Lung microvascular endothelial cell (primary cell): Measurements from ENCODE around the gene SYNDIG1. TPM values are rescaled to one million over a fixed set of nuclear protein-coding genes. Genes with fewer than 3 reads are reported as not detected.

Experiments used
- DNase-seq, 2 donors: peaks; one replicate each; pipeline versions ENCODE4 v3.0.0 to v3.0.0-alpha.2; 2010; ENCODE audit warnings: low read depth in 2 of 2
- total RNA-seq: library from RNA; depleted of rRNA; stranded (reverse); fragments of >200 nt; gene quantifications from 2 replicates; pipeline ENCODE4 v1.2.1, GENCODE V29; 2014

Gene SYNDIG1
- total RNA-seq, 1 donor from 2014 or later = not detected

DNA sequence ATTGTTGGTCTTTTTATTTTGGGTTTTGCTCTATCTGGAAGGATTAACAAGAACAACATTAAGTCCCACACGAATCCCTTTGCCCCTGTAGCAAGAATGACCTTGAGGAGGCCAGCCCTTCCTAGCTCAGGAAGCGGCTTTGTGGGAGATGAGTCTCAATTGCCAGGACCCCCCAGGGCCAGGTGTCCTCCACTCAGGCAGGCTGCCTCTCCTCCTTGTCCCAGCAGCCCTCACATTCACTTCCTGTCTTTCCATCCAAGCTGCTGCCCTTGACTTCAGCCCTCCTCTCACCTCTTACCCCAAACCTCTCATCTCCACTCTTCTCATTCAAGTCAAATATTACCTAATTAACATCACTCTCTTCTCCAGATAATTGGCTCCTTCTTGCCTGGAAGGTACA lies 22.6 kb upstream of the SYNDIG1 start:
- DNase-seq = no peak

DNA sequence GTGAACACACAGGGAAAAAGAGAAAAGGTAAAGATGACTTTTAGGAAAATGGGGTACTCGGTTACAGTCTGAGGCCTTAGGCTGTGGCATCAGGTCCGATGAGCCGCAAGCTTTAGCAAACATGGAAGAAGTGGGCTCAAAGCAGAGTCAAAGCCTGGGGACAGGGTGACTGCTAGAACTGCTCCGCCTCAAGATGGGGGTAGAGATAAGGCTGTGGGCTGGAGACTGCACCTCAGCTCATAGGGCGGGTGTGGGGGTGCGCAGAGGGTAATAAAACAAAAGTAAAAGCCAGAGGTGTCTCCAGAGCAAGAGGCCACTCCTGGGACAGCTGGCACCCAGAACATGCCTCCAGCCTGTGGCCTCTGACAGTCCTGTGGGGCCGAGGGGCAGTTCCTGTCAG lies 21.3 kb upstream of the SYNDIG1 start:
- no peak for DNase-seq

DNA sequence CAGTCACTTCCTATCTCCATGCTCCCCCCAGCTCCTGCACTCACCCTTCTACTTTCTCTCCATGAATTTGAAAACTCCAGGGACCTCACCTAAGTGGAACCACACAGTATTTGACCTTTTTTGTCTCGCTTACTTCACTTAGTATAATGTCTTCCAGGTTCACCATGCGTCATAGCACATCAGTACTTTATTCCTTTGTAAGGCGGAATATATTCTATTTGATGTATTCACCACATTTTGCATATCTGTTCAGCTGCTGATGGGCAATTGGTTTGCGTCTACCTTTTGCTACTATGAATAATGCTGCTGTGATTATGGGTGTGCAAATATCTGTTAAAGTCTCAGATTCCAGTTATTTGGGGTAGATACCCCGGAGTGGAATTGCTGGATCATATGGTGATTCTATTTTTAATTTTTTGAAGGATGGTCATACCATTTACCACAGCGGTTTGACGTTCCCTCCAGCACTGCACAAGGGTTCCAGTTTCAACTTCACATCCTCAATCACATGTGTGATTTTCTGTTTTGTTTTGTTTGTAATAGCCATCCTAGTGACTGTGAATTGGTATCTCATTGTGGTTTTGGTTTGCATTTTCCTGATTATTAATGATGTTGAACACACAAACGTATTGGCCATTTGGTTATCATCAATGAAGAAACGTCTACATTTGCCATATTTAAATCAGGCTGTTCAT lies 20.3 kb upstream of the SYNDIG1 start:
- no peak for DNase-seq

DNA sequence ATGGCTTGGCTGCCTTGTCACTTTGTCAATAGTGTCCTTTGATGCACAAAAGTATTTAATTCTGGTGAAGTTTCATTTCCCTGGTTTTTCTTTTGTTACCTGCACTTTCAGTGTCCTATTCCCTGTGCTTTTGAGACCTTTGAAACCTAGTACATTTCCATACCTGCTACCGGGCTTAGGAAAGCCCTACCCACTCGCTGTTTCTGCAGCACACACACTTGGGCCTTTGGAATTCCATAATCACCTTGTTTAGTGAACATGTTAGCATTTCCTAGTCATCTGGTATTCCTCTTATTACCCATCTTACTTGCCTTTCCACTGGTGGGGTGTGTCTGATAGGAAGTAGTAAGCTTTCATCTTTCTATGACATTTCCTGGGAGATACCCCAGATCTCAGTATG lies 19.3 kb upstream of the SYNDIG1 start:
- no peak for DNase-seq

DNA sequence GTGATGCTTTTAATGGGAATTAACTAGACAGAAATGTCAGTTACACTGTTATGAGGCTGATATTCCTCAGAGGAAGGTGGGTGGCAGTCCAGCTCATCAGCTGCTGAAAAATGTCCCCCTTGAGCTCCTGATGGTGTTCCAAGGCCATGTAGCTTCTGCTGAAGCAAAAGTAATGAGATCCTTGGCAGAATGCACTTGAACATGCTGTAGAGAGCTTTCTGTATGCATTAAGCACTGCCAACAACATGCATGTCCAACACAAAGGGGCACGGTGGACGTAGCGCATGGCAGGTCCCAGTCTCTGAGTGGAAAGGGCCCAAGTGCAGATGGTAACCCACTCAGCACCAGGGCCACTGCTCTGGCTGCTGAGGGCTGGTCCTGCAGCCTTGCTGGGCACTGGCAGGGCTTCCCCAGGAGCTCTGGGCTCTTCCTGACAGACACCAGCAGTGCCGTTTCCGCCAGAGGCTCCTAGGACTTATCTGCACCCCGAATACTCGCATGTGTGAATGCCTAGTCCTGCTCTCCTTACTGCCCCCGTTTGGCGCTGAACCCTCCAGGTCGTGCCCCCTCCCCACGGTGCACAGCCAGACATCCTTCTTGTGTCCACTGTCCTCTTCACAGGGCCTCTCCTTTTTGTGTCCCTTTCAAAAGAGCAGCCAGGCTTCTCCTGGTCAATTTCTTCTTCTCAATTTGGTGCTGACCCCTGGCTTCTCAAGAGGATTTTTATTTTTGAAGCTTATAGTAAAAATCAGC lies 18.6 kb upstream of the SYNDIG1 start:
- DNase-seq = no peak

DNA sequence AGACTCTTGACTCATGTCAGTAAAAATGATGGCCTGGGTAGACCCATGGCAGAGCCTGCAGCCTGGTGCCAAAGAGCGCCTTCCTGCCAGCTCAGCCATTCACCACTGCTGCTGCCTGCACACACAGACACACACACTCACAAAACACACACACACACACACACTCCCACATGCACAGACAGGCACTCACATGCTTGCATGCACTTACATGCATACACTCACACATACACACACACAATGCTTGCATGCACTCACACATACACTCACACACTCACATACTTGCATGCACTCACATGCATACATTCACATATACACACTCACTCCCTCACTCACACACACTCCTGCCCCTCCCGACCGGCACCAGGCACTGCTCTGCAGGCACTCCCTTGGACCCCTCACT lies 18.0 kb upstream of the SYNDIG1 start:
- no peak for DNase-seq

DNA sequence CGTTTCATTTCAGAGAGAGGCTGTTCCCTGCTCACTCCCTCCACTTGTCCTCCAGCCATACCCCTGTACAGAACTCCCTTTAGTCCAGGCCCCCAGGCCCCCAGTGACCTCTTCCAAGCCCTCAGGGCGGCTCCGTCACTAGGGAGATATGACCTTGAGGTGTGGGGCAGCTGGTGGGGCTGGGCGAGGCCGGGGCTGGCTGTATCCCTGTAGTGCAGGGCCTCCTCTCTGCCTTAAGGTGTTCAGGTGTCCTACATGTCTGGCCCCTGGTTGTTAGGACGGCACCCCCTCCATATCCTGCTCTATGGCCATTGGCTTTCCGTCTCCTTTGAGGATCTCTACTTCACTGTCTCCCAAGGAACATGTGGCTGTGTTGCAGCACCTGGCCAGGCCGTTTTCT lies 17.4 kb upstream of the SYNDIG1 start:
- no peak for DNase-seq

DNA sequence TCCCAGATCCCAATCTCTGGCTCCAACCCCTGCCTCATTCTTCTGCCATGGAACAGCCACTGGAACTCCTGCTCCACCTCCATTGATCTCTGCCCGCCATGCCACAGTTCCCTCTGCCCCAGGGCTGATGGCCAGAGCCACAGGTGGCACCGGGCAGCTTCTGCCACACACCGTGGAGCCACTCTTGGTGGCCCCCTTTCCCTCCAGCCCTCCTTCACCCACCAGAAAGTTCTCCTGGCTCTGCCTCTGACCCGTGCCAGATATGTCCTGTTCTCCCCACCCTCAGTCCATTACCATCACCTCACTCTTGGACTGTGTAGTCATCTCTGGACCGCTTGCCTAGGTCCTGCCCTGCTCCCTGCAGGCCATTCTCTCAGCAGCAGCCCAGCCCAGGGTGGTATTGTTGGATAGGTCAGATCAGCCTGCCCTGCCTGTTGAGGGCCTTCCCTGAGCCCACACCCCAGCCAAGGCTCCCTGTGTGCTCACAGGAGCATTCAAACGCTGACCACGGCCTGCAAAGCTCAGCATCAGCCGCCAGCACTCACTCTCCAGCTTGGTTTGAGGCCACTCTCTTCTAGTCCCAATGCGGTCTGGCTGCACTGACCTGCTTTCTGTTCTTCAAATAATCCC lies 16.8 kb upstream of the SYNDIG1 start:
- DNase-seq = no peak

DNA sequence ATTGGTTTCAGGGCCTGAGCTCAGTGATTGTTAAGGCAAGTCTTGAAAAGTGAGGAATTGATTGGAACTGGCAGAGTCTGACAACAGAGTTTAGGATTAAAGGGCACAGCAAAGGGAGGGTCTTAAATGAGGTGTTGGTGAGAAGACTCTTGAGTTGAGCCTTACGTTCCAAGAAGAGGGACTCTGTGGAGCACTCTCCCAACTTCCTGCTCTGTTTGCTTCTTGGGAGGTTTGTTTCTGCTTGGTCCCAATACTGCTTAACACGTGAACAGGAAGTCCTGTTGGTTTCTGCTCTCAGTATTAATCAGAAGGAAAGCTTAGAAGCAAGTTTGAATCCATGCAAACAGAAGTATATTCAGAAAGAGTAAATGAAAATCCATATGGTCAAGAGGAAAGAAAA lies 15.6 kb upstream of the SYNDIG1 start:
- DNase-seq = no peak

DNA sequence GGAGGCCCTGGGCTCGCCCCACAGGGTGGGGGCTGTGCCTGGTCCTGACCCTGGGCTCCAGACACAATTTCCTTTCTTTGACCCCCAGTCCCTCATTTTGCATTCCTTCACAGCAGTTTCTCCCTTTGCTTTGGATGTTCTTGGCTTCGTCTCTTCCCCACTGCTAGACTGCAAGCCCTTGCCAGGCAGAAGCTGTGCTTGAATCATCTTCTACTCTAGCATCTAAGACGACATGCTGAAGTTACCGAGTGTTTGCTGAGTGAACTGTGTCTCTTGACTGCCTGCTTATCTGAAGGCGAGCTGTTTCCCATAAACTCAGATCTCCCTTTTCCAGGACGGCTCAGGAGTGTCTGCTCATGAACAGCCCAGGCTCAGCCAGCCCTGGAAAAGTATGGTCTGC lies 14.3 kb upstream of the SYNDIG1 start:
- DNase-seq = no peak

DNA sequence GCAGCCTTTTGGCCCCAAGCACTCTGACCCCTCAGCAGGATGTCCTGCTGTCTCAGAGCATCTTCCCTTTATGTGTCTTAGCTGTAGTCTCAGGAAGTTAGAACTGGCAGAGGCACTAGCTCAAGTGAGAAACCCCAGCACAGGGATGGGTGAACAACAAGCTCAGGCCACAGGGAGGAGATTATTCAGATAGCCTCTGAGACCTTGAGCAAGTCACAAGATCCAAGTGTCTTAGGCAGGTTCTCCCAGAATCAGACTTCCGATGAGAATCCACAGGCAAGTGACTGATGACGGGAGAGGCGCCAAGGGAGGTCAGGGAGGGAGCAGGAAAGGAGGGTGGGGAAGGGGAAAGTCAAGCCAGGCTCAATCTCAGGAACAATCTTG lies 13.0 kb upstream of the SYNDIG1 start:
- no peak for DNase-seq

DNA sequence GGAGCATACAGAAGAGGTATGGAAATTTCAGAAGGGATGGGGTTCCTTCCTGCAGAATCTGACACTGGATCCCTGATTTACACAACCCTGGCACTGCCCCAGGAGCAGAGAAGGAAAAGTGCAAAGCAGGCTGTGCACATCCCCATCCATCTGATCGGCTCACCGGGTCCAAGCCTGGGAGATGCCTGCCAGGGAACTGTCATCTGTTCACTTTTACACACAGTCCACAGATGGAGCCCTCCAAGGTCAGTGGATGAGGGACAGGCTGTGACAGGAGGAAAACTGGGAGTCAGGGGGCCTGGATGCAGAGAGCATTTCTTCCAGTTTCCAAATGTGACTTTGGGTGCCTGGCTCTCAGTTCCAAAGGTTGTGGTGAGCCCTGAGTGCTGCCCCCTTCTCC lies 11.0 kb upstream of the SYNDIG1 start:
- DNase-seq = no peak

DNA sequence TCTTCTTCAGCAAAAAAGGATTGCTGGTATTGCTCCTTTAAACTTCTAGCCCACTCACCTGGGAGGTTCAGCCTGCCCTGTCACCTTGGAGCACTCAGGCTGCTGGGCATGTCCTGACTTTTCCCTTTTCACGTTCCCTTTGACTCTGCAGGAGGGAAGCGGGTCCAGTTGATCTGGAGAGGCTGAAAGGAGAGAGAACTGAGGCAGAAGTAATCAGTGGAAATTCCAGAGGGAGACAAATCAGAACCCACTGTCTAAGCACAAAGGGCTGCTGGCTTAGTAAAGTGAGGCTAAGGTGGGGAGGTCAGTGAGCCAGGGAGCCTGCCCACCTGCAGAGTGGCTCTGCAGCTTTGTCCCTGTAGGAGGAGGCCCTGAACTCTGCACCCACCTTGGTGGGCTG lies 9.7 kb upstream of the SYNDIG1 start:
- DNase-seq = no peak

DNA sequence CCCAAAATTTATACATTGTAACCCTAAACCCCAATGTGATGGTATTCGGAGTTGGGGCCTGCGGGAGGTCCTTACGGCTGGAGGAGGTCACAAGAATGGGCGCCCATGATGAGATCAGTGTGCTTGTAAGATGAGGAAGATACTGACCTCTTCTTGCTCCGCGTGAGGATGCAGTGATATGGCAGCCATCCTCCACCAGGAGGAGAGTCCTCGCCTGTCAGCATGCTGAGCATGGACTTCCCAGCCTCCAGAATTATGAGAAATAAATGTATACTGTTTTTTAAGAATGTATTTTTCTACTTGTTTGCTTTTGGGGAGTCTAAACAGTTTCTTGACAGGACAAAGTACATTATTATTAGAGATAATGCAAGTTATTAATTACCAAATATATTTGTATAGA lies 8.7 kb upstream of the SYNDIG1 start:
- no peak for DNase-seq

DNA sequence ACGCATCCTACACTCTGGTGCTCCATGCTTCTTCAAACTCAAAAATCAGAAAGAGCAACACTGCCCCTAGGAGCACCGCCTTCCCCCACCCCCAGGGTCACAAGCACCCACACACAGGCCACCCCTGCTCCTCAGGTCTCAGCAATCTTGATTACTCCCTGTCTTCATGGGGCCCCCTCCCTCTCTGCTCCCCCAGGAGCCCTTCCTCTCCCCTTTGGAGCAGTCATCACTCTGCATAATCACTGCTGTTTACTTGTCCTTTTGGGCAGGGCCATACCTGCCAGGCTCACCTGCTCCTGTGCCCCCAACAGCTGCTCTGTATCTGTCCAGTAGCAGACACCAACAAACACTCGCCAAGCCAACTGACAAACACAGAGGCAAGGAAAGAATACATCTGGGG lies 7.6 kb upstream of the SYNDIG1 start:
- no peak for DNase-seq

DNA sequence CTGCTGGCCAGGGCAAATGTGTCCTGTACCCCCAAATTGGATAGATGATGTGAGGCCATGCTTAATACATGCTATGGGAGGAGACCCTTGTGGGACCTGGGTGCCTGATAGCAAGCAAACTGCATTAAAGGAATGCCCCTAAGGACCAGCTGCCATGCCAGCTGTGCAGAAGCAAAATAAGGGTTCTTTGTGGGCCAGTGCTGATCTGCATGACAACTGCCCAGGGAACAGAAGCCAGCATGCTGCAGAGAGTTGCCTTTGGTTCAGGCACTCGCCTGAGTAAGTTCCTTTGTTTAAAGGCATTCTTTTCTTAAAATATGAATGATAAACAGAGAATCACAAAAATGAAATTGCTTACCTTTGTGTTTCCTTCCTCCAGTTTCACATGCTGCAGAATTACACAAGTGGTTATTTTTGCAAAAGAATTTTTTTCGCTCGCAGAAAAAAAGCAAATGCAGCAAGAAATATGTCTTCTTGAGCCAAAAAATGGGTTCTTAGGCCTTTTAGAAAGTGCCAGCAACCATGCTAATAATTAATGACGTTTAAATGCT lies 6.9 kb upstream of the SYNDIG1 start:
- no peak for DNase-seq

DNA sequence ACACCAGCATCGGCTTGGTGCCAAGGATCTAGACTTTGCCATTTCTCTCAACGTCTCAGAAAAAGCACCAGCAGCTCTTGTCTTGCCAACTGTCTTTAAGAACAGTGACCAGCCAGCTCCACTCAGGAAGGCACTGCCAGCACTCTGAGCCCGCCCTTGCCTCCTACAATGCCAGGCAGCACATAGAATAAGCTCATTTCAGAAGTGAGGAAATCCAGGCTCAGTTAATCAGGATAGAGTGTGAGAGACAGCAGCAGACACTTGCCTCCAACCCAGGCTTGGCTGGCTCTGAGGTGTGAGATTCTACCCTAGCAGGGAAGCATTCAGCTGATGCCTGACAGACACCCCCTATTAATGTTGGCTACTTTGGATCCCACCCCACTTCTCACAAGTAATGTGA lies 4.3 kb upstream of the SYNDIG1 start:
- no peak for DNase-seq

DNA sequence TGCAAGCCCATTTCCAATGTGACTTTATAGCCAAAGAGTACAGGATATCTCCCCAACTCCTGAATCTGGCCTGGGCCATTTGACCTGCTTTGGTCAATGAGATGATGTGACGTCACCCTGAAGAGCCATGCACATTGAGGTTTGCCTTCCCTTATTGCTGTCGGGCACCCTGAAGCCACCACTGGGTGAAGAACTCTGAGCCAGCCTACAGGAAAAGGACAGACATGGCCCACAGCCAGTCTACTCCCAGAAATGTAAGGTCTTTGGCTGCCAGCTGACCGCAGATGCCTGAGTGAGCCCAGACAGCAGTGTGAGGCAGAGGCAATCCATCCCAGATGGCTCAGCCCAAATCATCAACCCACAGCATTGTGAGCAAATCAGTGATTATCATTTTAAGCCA lies 3.7 kb upstream of the SYNDIG1 start:
- no peak for DNase-seq

DNA sequence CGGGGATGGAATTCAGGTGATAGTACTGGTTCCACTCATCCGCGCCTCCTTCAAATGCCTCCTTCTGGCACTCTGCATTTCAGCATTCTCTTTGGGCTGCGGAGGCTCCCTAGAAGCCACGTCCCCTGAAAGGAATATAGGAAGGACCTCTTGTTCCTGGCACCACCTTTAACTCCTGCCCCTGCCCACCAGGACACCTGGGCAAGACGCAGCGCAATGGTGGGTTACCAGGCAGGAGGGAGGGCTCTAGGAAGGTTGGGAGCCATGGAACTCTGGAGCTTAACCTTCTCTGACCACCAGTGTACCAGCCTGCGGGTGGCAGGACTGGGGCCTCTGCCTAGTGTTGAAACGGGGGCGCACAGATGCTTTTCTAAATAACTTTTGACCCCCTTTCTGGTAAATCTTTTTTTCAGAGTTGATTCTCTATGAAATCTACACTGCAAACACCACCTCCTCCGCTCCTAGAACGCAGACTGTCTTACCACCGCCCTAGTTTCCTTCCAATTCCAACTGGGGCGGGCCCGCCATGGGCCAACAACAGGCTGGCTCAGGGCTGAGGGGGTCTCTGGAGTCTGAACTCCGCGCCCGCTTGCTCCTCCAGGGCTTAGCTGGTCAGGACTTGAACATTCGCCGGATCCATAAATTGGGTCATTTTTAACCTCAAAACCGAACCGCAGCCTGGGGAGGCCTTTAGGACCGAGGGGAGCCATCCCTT lies 871 bp upstream of the SYNDIG1 start:
- no peak for DNase-seq

DNA sequence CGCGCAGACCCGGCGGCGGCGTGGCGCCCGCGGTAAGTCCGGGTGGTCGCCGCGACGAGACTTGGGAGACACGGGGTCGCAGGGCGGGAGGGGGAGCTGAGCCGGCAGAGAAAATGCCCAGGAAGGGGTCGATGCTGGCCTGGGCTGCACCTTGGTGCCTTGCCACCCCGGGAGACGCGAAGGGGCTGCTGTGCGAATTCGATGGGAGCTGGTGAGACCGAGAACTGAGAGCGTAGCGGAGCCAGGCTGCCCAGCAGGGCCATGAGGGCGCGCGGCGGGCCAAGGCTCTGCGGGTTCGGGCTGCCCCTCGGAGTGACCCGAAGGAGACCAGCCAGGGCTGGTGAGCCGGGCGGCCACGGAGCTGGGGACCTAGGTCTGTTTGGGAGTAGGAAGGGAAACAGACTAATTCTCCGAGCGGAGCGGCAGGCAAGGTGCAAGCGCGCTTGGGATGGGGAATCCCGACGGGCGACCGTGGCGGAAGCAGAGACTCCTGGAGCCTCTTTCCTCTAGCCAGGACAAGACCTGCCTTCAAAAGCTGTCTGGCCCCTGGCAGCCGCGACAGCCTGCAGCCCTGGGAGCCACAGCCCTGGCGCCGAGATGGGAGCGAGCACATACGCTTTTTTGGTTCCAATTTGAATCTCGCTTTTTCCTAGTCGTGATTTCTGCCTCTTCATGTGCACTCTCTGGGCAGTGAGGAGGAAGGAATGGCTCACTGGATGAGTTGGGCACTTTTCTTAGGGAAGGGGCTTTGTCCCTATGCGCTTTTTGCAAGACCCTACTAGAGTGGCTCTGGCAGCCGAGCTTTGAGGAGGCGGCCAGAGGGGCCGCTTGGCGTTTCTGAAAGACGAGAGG lies 691 bp downstream of the SYNDIG1 start:
- no peak for DNase-seq
